GM23248 (cell line): ENCODE data around the gene SRP54.

ENCODE experiments used
- EZH2 ChIP-seq: fragments of 200-600 bp; sonication (generic); IDR thresholded peaks from 2 replicates; pipeline ENCODE4 v1.6.1; 2018; ENCODE audit warnings: antibody characterized with exemption, mild to moderate bottlenecking; ENCODE audit not compliant: insufficient read depth, poor library complexity, severe bottlenecking
- EZH2phosphoT487 ChIP-seq: fragments of 200-600 bp; sonication (generic); IDR thresholded peaks from 2 replicates; pipeline ENCODE4 v1.6.1; 2018; ENCODE audit warnings: antibody characterized with exemption, moderate library complexity, mild to moderate bottlenecking, low read depth; ENCODE audit not compliant: insufficient read depth

DNA sequence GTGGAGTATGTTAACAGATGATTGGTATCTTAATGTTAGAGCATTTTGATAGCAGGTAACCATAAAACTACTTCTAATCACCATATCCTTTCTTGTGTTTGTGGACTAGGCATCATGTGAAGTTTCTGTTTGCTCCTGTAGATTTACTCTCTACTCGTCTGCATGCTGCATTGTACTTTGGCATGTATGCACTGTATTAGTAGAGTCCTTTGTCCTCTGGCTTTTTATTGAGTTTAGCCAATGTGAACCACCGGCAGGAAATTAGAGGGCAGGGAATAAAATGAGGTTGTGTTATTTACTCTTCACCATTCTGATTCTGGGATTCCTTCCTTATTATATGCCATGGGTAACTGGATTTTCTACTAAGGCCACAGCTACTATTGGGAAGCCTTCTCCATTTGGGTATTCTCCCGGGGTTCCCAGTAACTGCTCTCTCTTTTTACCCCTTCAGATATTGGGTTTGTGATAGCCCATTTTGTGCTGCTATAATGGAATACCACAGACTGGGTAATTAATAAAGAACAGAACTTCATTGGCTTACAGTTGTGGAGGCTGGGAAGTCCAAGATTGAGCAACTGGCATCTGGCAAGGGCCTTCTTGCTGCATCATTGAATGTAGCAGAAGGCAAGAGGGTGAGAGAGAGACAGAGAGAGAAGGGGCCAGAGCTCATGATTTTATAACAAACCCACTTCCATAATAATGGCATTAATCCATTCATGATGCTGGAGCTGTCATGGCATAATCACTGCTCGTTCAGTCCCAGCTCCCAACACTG, 85.6 kb downstream of the SRP54 start:
- TF ChIP-seq EZH2phosphoT487 (no peak), EZH2 (no peak)
